NCI-H2227 (cell line): Measurements from ENCODE around the gene LRRC75A.
A peak's percentile ranks its signal among the peaks of the same experiment; 100 is the strongest.
"Not testable (repeated sequence)": the region's sequence is repeated elsewhere in the genome, so short reads cannot be mapped to it uniquely, and the experiment has no call there.

ENCODE experiments used
- DNase-seq: peaks from one replicate; lab custom pipeline; 2025; ENCODE audit not compliant: unreplicated experiment; lab: John Stamatoyannopoulos, UW

The LRRC75A gene

GRCh38 chr17:16455997-16456741, 35.8 kb downstream of the LRRC75A start:
- DNase-seq, result no peak

- no peak for DNase-seq
These were observed 38.5 kb downstream of the LRRC75A start for GRCh38 chr17:16453493-16453851.

- not testable (repeated sequence) for DNase-seq
These were observed 39.7 kb downstream of the LRRC75A start for GRCh38 chr17:16452268-16452667.

- no peak for DNase-seq
These were observed 42.0 kb downstream of the LRRC75A start for GRCh38 chr17:16450028-16450427.

GRCh38 chr17:16449121-16449570, 42.8 kb downstream of the LRRC75A start:
- no peak for DNase-seq

- no peak for DNase-seq
These were observed 43.5 kb downstream of the LRRC75A start for GRCh38 chr17:16448490-16448889.

GRCh38 chr17:16447676-16448075, 44.3 kb downstream of the LRRC75A start:
- DNase-seq, result no peak

GRCh38 chr17:16446338-16446983, 45.5 kb downstream of the LRRC75A start:
- DNase-seq, result no peak

GRCh38 chr17:16444258-16444886, 47.6 kb downstream of the LRRC75A start:
- no peak for DNase-seq

GRCh38 chr17:16443511-16444257, 48.3 kb downstream of the LRRC75A start:
- no peak for DNase-seq

- no peak for DNase-seq
These were observed 49.1 kb downstream of the LRRC75A start for GRCh38 chr17:16442594-16443510.

GRCh38 chr17:16442141-16442540, 49.9 kb downstream of the LRRC75A start:
- no peak for DNase-seq

- no peak for DNase-seq
These were observed 50.9 kb downstream of the LRRC75A start for GRCh38 chr17:16440901-16441629.

- DNase-seq, result not testable (repeated sequence)
These were observed 51.6 kb downstream of the LRRC75A start for GRCh38 chr17:16440354-16440753.

- DNase-seq, result no peak
These were observed 52.1 kb downstream of the LRRC75A start for GRCh38 chr17:16439811-16440351.

- DNase-seq, result no peak
These were observed 52.6 kb downstream of the LRRC75A start for GRCh38 chr17:16439303-16439791.

GRCh38 chr17:16438557-16439302, 53.3 kb downstream of the LRRC75A start:
- DNase-seq, result peak; percentile 97

- no peak for DNase-seq
These were observed 53.8 kb downstream of the LRRC75A start for GRCh38 chr17:16438173-16438556.

- DNase-seq, result no peak
These were observed 54.9 kb downstream of the LRRC75A start for GRCh38 chr17:16437083-16437482.
